HEK293 (cell line): ENCODE results near the gene NMRK2.

Experiments used
- ATF2 ChIP-seq: fragments of 450-650 bp; formaldehyde crosslinking; IDR thresholded peaks from 2 replicates; pipeline ENCODE4 v1.5.1; 2016; ENCODE audit warnings: missing biosample characterization, missing genetic modification characterization, low read depth
- CTCF ChIP-seq: fragments of 450-650 bp; formaldehyde crosslinking; IDR thresholded peaks from 2 replicates; pipeline ENCODE4 v1.5.1; 2016; ENCODE audit warnings: missing biosample characterization, missing genetic modification characterization
- GLI2 ChIP-seq: fragments of 450-650 bp; formaldehyde crosslinking; IDR thresholded peaks from 2 replicates; pipeline ENCODE4; 2017; ENCODE audit warnings: missing biosample characterization, missing genetic modification characterization, low read depth, borderline replicate concordance
- GLIS1 ChIP-seq: fragments of 450-650 bp; formaldehyde crosslinking; IDR thresholded peaks from 2 replicates; pipeline ENCODE4 v1.5.1; 2016; ENCODE audit warnings: missing biosample characterization, missing genetic modification characterization
- GLIS2 ChIP-seq: fragments of 450-650 bp; formaldehyde crosslinking; IDR thresholded peaks from 2 replicates; pipeline ENCODE4 v1.5.1; 2016; ENCODE audit warnings: missing biosample characterization, missing genetic modification characterization
- IKZF3 ChIP-seq: fragments of 450-650 bp; IDR thresholded peaks from 2 replicates; pipeline ENCODE4 v1.5.0; 2018; ENCODE audit warnings: missing biosample characterization, mild to moderate bottlenecking, missing genetic modification characterization, moderate library complexity
- MEIS1 ChIP-seq: sonication (generic); formaldehyde crosslinking; IDR thresholded peaks from 2 replicates; pipeline ENCODE4 v1.8.1; 2022; ENCODE audit warnings: missing genetic modification reagents, mild to moderate bottlenecking, borderline replicate concordance
- SCRT1 ChIP-seq: fragments of 450-650 bp; formaldehyde crosslinking; IDR thresholded peaks from 2 replicates; pipeline ENCODE4 v1.5.1; 2016; ENCODE audit warnings: missing biosample characterization, missing genetic modification characterization, borderline replicate concordance
- TCF7L2 ChIP-seq: IDR thresholded peaks from 2 replicates; pipeline ENCODE4 v1.6.1; 2011; ENCODE audit warnings: low read depth, mild to moderate bottlenecking, inconsistent platforms, low read length, moderate library complexity, borderline replicate concordance
- TRIM28 ChIP-seq: IDR thresholded peaks from 2 replicates; pipeline ENCODE4 v1.6.1; 2011; ENCODE audit warnings: low read length, control low read depth, borderline replicate concordance
- ZBTB1 ChIP-seq: fragments of 450-650 bp; formaldehyde crosslinking; IDR thresholded peaks from 2 replicates; pipeline ENCODE4 v1.5.1; 2016; ENCODE audit warnings: missing biosample characterization, missing genetic modification characterization
- ZBTB17 ChIP-seq: fragments of 450-650 bp; formaldehyde crosslinking; IDR thresholded peaks from 2 replicates; pipeline ENCODE4 v1.5.1; 2016; ENCODE audit warnings: missing biosample characterization, missing genetic modification characterization
- ZNF132 ChIP-seq: fragments of 450-650 bp; formaldehyde crosslinking; IDR thresholded peaks from 2 replicates; pipeline ENCODE4 v1.5.1; 2017; ENCODE audit warnings: missing biosample characterization, missing genetic modification characterization, borderline replicate concordance
- ZNF140 ChIP-seq: fragments of 450-650 bp; formaldehyde crosslinking; IDR thresholded peaks from 2 replicates; pipeline ENCODE4 v1.5.1; 2016; ENCODE audit warnings: missing biosample characterization, missing genetic modification characterization
- ZNF146 ChIP-seq: fragments of 450-650 bp; formaldehyde crosslinking; IDR thresholded peaks from 2 replicates; pipeline ENCODE4 v1.5.1; 2016; ENCODE audit warnings: missing biosample characterization, missing genetic modification characterization
- ZNF16 ChIP-seq: fragments of 450-650 bp; formaldehyde crosslinking; IDR thresholded peaks from 2 replicates; pipeline ENCODE4 v1.5.1; 2016; ENCODE audit warnings: low read depth, missing biosample characterization, missing genetic modification characterization
- ZNF239 ChIP-seq: fragments of 450-650 bp; formaldehyde crosslinking; IDR thresholded peaks from 2 replicates; pipeline ENCODE4 v1.5.1; 2016; ENCODE audit warnings: missing biosample characterization, missing genetic modification characterization
- ZNF280C ChIP-seq: fragments of 450-650 bp; formaldehyde crosslinking; IDR thresholded peaks from 2 replicates; pipeline ENCODE4 v1.5.1; 2016; ENCODE audit warnings: missing biosample characterization, missing genetic modification characterization
- ZNF280D ChIP-seq: fragments of 450-650 bp; formaldehyde crosslinking; IDR thresholded peaks from 2 replicates; pipeline ENCODE4 v1.5.1; 2016; ENCODE audit warnings: missing biosample characterization, missing genetic modification characterization
- ZNF354C ChIP-seq: fragments of 450-650 bp; formaldehyde crosslinking; IDR thresholded peaks from 2 replicates; pipeline ENCODE4 v1.5.1; 2016; ENCODE audit warnings: missing biosample characterization, missing genetic modification characterization, low read depth, borderline replicate concordance
- ZNF426 ChIP-seq: fragments of 450-650 bp; formaldehyde crosslinking; IDR thresholded peaks from 2 replicates; pipeline ENCODE4 v1.5.1; 2017; ENCODE audit warnings: missing biosample characterization, missing genetic modification characterization, mild to moderate bottlenecking, inconsistent platforms, moderate library complexity
- ZNF449 ChIP-seq: fragments of 450-650 bp; formaldehyde crosslinking; IDR thresholded peaks from 2 replicates; pipeline ENCODE4 v1.5.1; 2017; ENCODE audit warnings: missing biosample characterization, mild to moderate bottlenecking, missing genetic modification characterization, moderate library complexity
- ZNF514 ChIP-seq: fragments of 450-650 bp; formaldehyde crosslinking; IDR thresholded peaks from 2 replicates; pipeline ENCODE4 v1.5.1; 2016; ENCODE audit warnings: missing biosample characterization, missing genetic modification characterization
- ZNF529 ChIP-seq: fragments of 450-650 bp; formaldehyde crosslinking; IDR thresholded peaks from 2 replicates; pipeline ENCODE4 v1.5.1; 2017; ENCODE audit warnings: missing genetic modification characterization, missing biosample characterization; ENCODE audit not compliant: insufficient replicate concordance
- ZNF549 ChIP-seq: fragments of 450-650 bp; IDR thresholded peaks from 2 replicates; pipeline ENCODE4 v1.5.1; 2018; ENCODE audit warnings: missing biosample characterization, missing genetic modification characterization, mild to moderate bottlenecking, inconsistent platforms, moderate library complexity
- ZNF571 ChIP-seq: fragments of 450-650 bp; formaldehyde crosslinking; IDR thresholded peaks from 2 replicates; pipeline ENCODE4 v1.5.0; 2017; ENCODE audit warnings: missing biosample characterization, missing genetic modification characterization
- ZNF654 ChIP-seq: fragments of 450-650 bp; formaldehyde crosslinking; IDR thresholded peaks from 2 replicates; pipeline ENCODE4 v1.5.1; 2016; ENCODE audit warnings: low read depth, missing biosample characterization, missing genetic modification characterization
- ZSCAN16 ChIP-seq: fragments of 450-650 bp; formaldehyde crosslinking; IDR thresholded peaks from 2 replicates; pipeline ENCODE4 v1.5.1; 2016; ENCODE audit warnings: missing biosample characterization, missing genetic modification characterization
- ZSCAN4 ChIP-seq: fragments of 450-650 bp; formaldehyde crosslinking; IDR thresholded peaks from 2 replicates; pipeline ENCODE4 v1.5.1; 2017; ENCODE audit warnings: missing biosample characterization, missing genetic modification characterization

NMRK2 gene

GRCh38 chr19:3982701-3983541, 50.1 kb downstream of the NMRK2 start (continued):
- no peak for TF ChIP-seq ZNF280D (tag by site-specific recombination)
- no peak for TF ChIP-seq ZNF140 (tag by site-specific recombination)
- no peak for TF ChIP-seq ZNF132 (tag by site-specific recombination)
- TF ChIP-seq ZNF239 (tag by site-specific recombination): no peak
- no peak for TF ChIP-seq CTCF
- TF ChIP-seq GLI2 (tag by site-specific recombination): no peak
- TF ChIP-seq ZNF354C: no peak
- no peak for TF ChIP-seq ZNF146 (tag by site-specific recombination)
- no peak for TF ChIP-seq MEIS1 (CRISPR knock-in tag)
- no peak for TF ChIP-seq ZNF514 (tag by site-specific recombination)
- TF ChIP-seq IKZF3 (tag by site-specific recombination): no peak
- no peak for TF ChIP-seq ZBTB1 (tag by site-specific recombination)
- no peak for TF ChIP-seq ZSCAN4 (tag by site-specific recombination)
- TF ChIP-seq ZNF549 (tag by site-specific recombination): no peak
- TF ChIP-seq ZNF449 (tag by site-specific recombination): no peak
- TF ChIP-seq ZSCAN16: no peak
- no peak for TF ChIP-seq SCRT1
- no peak for TF ChIP-seq ZNF571 (tag by site-specific recombination)
- TF ChIP-seq ZNF529: no peak
- no peak for TF ChIP-seq ATF2 (tag by site-specific recombination)
- no peak for TF ChIP-seq TRIM28
- TF ChIP-seq GLIS1 (tag by site-specific recombination): no peak
- TF ChIP-seq ZNF426 (tag by site-specific recombination): no peak
- peak; percentile 55; the same call in 1 of the 2 replicates for TF ChIP-seq GLIS2 (tag by site-specific recombination)
- no peak for TF ChIP-seq ZNF16 (tag by site-specific recombination)
- no peak for TF ChIP-seq ZNF654 (tag by site-specific recombination)
- TF ChIP-seq ZBTB17 (tag by site-specific recombination): no peak
- TF ChIP-seq ZNF280C (tag by site-specific recombination): no peak
- TF ChIP-seq TCF7L2: no peak
